Measurements from ENCODE around the gene PSG7.
A peak's percentile ranks its signal among the peaks of the same experiment; 100 is the strongest.
"Not testable (repeated sequence)": the region's sequence is repeated elsewhere in the genome, so short reads cannot be mapped to it uniquely, and the experiment has no call there.

- peak; percentile 73; the same call in 1 of the 2 replicates for TF ChIP-seq CTCF (conservative IDR thresholded peaks at IDR 0.05)
- TF ChIP-seq EZH2 (IDR thresholded peaks at IDR 0.05; ENCODE audit: low read depth) = not testable (repeated sequence)
Measured at GRCh38 chr19:42930214-42930613, 6.8 kb downstream of the PSG7 start.
